Type B pancreatic cell (in vitro differentiated cells): ENCODE data around the gene RNPEP. TPM values are rescaled to one million over a fixed set of nuclear protein-coding genes. Genes with fewer than 3 reads are reported as not detected.

ENCODE experiments used
- DNase-seq: peaks from one replicate; pipeline ENCODE4 v3.0.0; 2021; ENCODE audit warnings: mixed read lengths; ENCODE audit not compliant: unreplicated experiment; ENCODE audit errors: extremely low spot score
- H3K27ac Mint-ChIP-seq: 2 replicates; pipeline ENCODE4 v1.8.0; 2021; ENCODE audit warnings: mild to moderate bottlenecking, mixed read lengths
- H3K27me3 Mint-ChIP-seq: 2 replicates; pipeline ENCODE4 v1.8.0; 2021; ENCODE audit warnings: mixed read lengths
- H3K36me3 Mint-ChIP-seq: 2 replicates; pipeline ENCODE4 v1.8.0; 2021; ENCODE audit warnings: mixed read lengths
- H3K4me1 Mint-ChIP-seq: one replicate; pipeline ENCODE4 v1.8.0; 2021; ENCODE audit warnings: mixed read lengths; ENCODE audit not compliant: unreplicated experiment
- H3K4me3 Mint-ChIP-seq: 2 replicates; pipeline ENCODE4 v1.8.0; 2021; ENCODE audit warnings: mild to moderate bottlenecking, mixed read lengths
- H3K9me3 Mint-ChIP-seq: 2 replicates; pipeline ENCODE4 v1.8.0; 2021; ENCODE audit warnings: mixed read lengths
- total RNA-seq: library from RNA; stranded (reverse); gene quantifications from 2 replicates; pipeline ENCODE4 v1.2.1, GENCODE V29; 2021; ENCODE audit warnings: low replicate concordance
- TF ChIP-seq, protein P1 (sequence below): fragments of 200-600 bp; sonication (generic); conservative IDR thresholded peaks from 2 replicates; pipeline ENCODE4 v1.5.0; 2021; ENCODE audit warnings: antibody characterized with exemption, mild to moderate bottlenecking

Gene RNPEP
- total RNA-seq, 1 donor from 2014 or later, result 57.3 TPM

DNA sequence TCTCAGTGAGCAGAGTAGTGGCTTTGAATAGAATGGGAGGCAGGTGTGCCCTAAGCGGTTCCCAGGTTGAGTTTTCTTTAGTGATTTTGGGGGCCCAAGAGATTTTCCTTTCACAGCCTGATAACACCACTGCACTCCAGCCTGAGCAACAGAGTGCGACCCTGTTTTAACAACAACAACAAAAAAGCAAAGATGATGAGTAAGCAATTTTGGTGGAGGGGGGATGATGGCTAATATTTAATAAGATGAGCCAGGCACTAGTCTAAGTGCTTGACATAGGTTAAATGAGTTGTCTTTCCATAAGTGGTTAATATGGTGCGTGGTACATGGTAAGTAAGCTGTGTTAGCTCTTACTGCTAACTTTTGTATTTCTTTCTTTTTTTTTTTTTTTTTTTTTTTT lies 2.0 kb downstream of the RNPEP start:
- Mint-ChIP-seq H3K4me3 (peak overlapping the region; percentile 97), H3K4me1 (peaks cover 23% of the 10 kb centered on the region), H3K36me3 (peaks cover 8% of the 10 kb centered on the region), H3K9me3 (no peaks in the 10 kb centered on the region), H3K27ac (peak overlapping the region; percentile 54), H3K27me3 (no peaks in the 10 kb centered on the region)
- TF ChIP-seq, protein P1, sequence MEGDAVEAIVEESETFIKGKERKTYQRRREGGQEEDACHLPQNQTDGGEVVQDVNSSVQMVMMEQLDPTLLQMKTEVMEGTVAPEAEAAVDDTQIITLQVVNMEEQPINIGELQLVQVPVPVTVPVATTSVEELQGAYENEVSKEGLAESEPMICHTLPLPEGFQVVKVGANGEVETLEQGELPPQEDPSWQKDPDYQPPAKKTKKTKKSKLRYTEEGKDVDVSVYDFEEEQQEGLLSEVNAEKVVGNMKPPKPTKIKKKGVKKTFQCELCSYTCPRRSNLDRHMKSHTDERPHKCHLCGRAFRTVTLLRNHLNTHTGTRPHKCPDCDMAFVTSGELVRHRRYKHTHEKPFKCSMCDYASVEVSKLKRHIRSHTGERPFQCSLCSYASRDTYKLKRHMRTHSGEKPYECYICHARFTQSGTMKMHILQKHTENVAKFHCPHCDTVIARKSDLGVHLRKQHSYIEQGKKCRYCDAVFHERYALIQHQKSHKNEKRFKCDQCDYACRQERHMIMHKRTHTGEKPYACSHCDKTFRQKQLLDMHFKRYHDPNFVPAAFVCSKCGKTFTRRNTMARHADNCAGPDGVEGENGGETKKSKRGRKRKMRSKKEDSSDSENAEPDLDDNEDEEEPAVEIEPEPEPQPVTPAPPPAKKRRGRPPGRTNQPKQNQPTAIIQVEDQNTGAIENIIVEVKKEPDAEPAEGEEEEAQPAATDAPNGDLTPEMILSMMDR, result no peak
- DNase-seq, result no peak

DNA sequence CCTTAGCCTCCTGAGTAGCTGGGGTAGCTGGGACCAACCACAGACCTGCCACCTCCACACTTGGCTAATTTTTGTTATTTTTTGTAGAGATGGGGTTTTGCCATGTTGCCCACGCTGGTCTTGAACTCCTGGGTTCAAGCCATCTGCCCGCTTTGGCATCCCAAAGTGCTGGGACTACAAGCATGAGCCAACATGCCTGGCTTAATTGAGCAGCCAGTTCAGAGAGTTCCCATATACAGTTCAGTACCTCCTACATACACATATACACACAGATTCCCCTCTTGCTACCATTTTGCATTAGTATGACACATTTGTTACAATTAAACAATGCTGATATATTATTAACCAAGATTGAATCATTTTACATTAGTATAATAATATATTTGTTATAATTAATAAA lies 2.9 kb downstream of the RNPEP start:
- Mint-ChIP-seq H3K4me1 (peaks cover 23% of the 10 kb centered on the region), H3K9me3 (no peaks in the 10 kb centered on the region), H3K27ac (no peak overlapping the region), H3K4me3 (peak overlapping the region; percentile 44), H3K27me3 (no peaks in the 10 kb centered on the region), H3K36me3 (peaks cover 12% of the 10 kb centered on the region)
- TF ChIP-seq, protein P1, result no peak
- DNase-seq, result no peak

DNA sequence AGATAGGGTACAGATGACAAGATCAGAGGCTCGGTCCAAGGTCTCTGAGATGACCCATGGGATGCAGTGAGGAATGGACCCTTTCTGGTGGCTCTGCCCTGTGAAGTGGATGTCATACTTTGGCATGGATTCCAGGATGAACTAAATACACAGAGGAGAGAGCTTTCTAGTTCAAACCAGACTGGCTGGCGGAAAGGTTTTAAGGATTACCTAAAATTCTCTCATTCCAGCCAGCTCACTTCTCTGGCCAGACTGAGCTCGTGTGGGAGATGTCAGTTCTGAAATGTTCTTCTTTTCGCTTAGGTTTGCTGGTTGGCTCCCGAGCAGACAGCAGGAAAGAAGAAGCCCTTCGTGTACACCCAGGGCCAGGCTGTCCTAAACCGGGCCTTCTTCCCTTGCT lies 6.2 kb downstream of the RNPEP start:
- no peak for DNase-seq
- Mint-ChIP-seq H3K27ac (no peak overlapping the region), H3K9me3 (no peaks in the 10 kb centered on the region), H3K4me3 (no peak overlapping the region), H3K27me3 (no peaks in the 10 kb centered on the region), H3K4me1 (peaks cover 15% of the 10 kb centered on the region), H3K36me3 (peaks cover 29% of the 10 kb centered on the region)
- TF ChIP-seq, protein P1, result no peak

DNA sequence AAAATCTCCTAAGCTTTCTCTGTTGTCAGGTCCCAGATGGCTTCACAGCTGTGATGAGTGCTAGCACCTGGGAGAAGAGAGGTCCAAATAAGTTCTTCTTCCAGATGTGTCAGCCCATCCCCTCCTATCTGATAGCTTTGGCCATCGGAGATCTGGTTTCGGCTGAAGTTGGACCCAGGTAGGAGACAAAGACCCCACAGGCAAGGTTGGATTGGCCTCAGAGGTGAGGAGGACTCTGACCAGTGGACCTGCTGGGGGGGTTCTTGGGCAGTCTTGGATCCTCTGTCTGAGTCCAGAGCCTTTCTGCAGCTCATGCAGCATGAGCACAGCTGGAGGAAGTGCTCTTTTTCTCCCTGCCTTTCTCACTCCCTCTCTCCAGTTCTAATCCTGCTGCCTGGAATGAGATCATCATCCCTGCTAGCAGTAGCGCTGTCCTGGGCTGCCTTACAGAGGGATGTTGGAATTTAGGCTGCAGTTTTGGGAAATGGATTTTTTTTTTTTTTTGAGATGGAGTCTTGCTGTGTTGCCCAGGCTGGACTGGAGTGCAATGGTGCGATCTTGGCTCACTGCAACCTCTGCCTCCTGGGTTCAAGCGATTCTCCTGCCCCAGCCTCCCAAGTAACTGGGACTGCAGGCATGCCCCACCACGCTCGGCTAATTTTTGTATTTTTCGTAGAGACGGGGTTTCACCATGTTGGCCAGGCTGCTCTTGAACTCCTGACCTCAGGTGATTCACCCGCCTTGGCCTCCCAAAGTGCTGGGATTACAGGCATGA lies 7.1 kb downstream of the RNPEP start:
- no peak overlapping the region for H3K4me3 Mint-ChIP-seq
- no peak overlapping the region for H3K27ac Mint-ChIP-seq
- H3K4me1 Mint-ChIP-seq, result peaks cover 9% of the 10 kb centered on the region
- no peaks in the 10 kb centered on the region for H3K9me3 Mint-ChIP-seq
- H3K27me3 Mint-ChIP-seq, result no peaks in the 10 kb centered on the region
- TF ChIP-seq, protein P1, result no peak
- no peak for DNase-seq
- peaks cover 38% of the 10 kb centered on the region for H3K36me3 Mint-ChIP-seq

DNA sequence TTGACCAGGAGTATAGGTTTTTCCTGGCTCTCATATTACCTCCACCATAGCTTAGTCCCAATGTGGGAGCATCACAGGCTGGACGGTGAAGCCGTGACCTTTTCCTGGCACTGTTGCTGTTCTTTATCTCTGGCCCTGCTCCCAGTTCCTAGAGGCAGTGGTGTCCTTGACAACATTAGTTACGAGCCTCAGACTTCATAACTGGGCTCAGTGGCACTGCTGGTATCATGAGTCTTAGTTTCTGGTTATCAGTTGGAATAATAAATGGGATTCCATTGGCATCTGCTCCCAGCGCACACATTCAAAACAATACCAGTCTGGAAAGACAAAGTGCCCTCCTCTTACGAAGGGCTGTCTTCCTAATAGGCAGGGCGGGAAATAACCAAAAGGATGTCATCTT lies 8.0 kb downstream of the RNPEP start:
- no peak overlapping the region for H3K4me3 Mint-ChIP-seq
- peaks cover 6% of the 10 kb centered on the region for H3K4me1 Mint-ChIP-seq
- H3K27ac Mint-ChIP-seq, result no peak overlapping the region
- H3K9me3 Mint-ChIP-seq, result no peaks in the 10 kb centered on the region
- no peaks in the 10 kb centered on the region for H3K27me3 Mint-ChIP-seq
- DNase-seq, result no peak
- H3K36me3 Mint-ChIP-seq, result peaks cover 38% of the 10 kb centered on the region
- TF ChIP-seq, protein P1, result no peak
